ENCODE data around the gene ZNF557.

ZNF557 gene

GRCh38 chr19:7109678-7110289 is 40.3 kb downstream of the ZNF557 start:
- POLR2A ChIA-PET = interaction anchor here (1.0 kb wide), 1 partner anchor 10 kb away, joined by 4 read pairs; no protein-coding TSS in a partner anchor
- TF ChIP-seq ZNF354C (tag by site-specific recombination; IDR thresholded peaks at IDR 0.05; ENCODE audit: borderline replicate concordance, low read depth) (no peak), ZNF211 (tag by site-specific recombination; IDR thresholded peaks at IDR 0.05; ENCODE audit: low read depth) (no peak), ZNF664 (tag by site-specific recombination; IDR thresholded peaks at IDR 0.05) (peak; percentile 34; the same call in 1 of the 2 replicates)
- Histone ChIP-seq H3K4me3 (ENCODE audit: low read depth, low read length) (no peak overlapping the region), H3K27ac (ENCODE audit: extremely low read depth, low read depth, low read length) (no peak overlapping the region), H3K36me3 (ENCODE audit: control insufficient read depth in 2 of 2, insufficient read depth in 1 of 2, low read length in 2 of 2) (no peaks in the 10 kb centered on the region), H3K9me3 (ENCODE audit: control insufficient read depth, insufficient read depth, low read depth, low read length) (no peaks in the 10 kb centered on the region), H3K4me1 (ENCODE audit: control insufficient read depth, insufficient read depth, low read length) (no peaks in the 10 kb centered on the region)
- CTCF ChIA-PET = interaction anchor here (0.8 to 1.4 kb wide), 3 partner anchors 10 to 231 kb away, joined by 3 to 5 read pairs (median 3); no protein-coding TSS in a partner anchor

DNA sequence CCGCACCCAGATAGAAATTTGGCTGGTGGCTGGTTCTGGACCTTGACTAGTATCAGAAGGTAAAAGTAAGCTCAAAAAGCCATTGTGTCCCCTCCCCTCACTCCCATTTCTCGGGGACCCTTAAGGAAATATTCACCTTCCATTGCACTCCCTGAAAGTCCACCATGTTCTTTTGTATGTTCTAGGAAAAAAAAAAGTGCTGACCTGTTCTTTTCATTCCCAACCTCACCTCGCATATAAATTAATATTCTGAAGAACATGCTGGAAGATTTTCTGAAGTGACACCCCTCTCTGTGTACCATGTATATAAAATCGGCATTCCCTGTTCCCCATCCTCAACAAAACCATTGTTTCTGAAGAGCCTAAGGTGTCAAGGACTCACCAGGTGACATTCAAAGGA is 43.2 kb downstream of the ZNF557 start:
- CTCF ChIA-PET = interaction anchor here (1.2 to 1.5 kb wide), 3 partner anchors 10 to 242 kb away, joined by 3 to 5 read pairs (median 3); no protein-coding TSS in a partner anchor

DNA sequence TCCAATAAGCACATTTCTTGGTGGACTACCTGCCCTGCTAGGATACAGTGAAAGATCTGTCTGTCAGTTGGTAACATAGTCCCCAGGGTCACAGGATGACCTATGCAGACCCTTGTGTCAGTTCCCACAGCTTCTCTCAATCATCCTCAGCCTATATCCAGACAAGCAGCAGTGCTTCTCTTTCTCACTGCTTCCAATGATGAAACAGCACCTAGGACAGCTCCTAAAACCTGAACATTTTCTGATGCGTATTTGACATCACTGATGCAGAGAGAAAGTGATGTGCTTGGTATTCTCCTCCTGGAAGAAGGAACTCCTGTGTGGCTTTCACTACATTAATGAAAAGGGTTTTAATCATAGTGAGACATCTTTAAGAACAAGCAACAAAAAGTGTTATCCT is 43.7 kb downstream of the ZNF557 start:
- Histone ChIP-seq H3K4me1 (ENCODE audit: control insufficient read depth, insufficient read depth, low read length) (no peaks in the 10 kb centered on the region), H3K27ac (ENCODE audit: extremely low read depth, low read depth, low read length) (no peak overlapping the region), H3K9me3 (ENCODE audit: control insufficient read depth, insufficient read depth, low read depth, low read length) (no peaks in the 10 kb centered on the region), H3K36me3 (ENCODE audit: control insufficient read depth in 2 of 2, insufficient read depth in 1 of 2, low read length in 2 of 2) (peaks cover 0 to 22% of the 10 kb centered on the region in 2 experiments; a peak in 2 of 3 replicates), H3K4me3 (ENCODE audit: low read depth, low read length) (no peak overlapping the region)
- TF ChIP-seq, protein P1, sequence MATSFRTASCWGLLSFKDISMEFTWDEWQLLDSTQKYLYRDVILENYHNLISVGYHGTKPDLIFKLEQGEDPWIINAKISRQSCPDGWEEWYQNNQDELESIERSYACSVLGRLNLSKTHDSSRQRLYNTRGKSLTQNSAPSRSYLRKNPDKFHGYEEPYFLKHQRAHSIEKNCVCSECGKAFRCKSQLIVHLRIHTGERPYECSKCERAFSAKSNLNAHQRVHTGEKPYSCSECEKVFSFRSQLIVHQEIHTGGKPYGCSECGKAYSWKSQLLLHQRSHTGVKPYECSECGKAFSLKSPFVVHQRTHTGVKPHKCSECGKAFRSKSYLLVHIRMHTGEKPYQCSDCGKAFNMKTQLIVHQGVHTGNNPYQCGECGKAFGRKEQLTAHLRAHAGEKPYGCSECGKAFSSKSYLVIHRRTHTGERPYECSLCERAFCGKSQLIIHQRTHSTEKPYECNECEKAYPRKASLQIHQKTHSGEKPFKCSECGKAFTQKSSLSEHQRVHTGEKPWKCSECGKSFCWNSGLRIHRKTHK (tag by site-specific recombination; IDR thresholded peaks at IDR 0.05) = peak; percentile 88
- TF ChIP-seq, protein P2, sequence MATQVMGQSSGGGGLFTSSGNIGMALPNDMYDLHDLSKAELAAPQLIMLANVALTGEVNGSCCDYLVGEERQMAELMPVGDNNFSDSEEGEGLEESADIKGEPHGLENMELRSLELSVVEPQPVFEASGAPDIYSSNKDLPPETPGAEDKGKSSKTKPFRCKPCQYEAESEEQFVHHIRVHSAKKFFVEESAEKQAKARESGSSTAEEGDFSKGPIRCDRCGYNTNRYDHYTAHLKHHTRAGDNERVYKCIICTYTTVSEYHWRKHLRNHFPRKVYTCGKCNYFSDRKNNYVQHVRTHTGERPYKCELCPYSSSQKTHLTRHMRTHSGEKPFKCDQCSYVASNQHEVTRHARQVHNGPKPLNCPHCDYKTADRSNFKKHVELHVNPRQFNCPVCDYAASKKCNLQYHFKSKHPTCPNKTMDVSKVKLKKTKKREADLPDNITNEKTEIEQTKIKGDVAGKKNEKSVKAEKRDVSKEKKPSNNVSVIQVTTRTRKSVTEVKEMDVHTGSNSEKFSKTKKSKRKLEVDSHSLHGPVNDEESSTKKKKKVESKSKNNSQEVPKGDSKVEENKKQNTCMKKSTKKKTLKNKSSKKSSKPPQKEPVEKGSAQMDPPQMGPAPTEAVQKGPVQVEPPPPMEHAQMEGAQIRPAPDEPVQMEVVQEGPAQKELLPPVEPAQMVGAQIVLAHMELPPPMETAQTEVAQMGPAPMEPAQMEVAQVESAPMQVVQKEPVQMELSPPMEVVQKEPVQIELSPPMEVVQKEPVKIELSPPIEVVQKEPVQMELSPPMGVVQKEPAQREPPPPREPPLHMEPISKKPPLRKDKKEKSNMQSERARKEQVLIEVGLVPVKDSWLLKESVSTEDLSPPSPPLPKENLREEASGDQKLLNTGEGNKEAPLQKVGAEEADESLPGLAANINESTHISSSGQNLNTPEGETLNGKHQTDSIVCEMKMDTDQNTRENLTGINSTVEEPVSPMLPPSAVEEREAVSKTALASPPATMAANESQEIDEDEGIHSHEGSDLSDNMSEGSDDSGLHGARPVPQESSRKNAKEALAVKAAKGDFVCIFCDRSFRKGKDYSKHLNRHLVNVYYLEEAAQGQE (tag by site-specific recombination; IDR thresholded peaks at IDR 0.05) = peak; percentile 92
- no peak for TF ChIP-seq PRDM1 (tag by site-specific recombination; IDR thresholded peaks at IDR 0.05)
- no peak for TF ChIP-seq ZNF561 (tag by site-specific recombination; IDR thresholded peaks at IDR 0.05; ENCODE audit: borderline replicate concordance)
- TF ChIP-seq ZNF175 (tag by site-specific recombination; IDR thresholded peaks at IDR 0.05) = no peak
- TF ChIP-seq ZNF645 (tag by site-specific recombination; IDR thresholded peaks at IDR 0.05) = no peak
- no peak for TF ChIP-seq ZNF670 (tag by site-specific recombination; IDR thresholded peaks at IDR 0.05; ENCODE audit: low read depth)
- TF ChIP-seq ZNF747 (tag by site-specific recombination; IDR thresholded peaks at IDR 0.05) = no peak
- POLR2A ChIA-PET = no interaction called here
- CTCF ChIA-PET = interaction anchor here (1.2 to 1.4 kb wide), 2 partner anchors 11 to 14 kb away, joined by 3 to 5 read pairs; no protein-coding TSS in a partner anchor

More for the DNA sequence above, 43.2 kb downstream of the ZNF557 start:
- H3K36me3 ChIP-seq (ENCODE audit: control insufficient read depth in 2 of 2, insufficient read depth in 1 of 2, low read length in 2 of 2) = peaks cover 0 to 22% of the 10 kb centered on the region in 2 experiments; a peak in 1 of 3 replicates
- TF ChIP-seq ZNF155 (tag by site-specific recombination; IDR thresholded peaks at IDR 0.05) (no peak), SETDB1 (IDR thresholded peaks at IDR 0.05; ENCODE audit: insufficient read length, low read length) (peak; percentile 4)
- H3K9me3 ChIP-seq (ENCODE audit: control insufficient read depth, insufficient read depth, low read depth, low read length) = no peaks in the 10 kb centered on the region
- H3K27ac ChIP-seq (ENCODE audit: extremely low read depth, low read depth, low read length) = no peak overlapping the region
- no peaks in the 10 kb centered on the region for H3K4me1 ChIP-seq (ENCODE audit: control insufficient read depth, insufficient read depth, low read length)
- POLR2A ChIA-PET = no interaction called here
- H3K4me3 ChIP-seq (ENCODE audit: low read depth, low read length) = no peak overlapping the region

Measured in HEK293 (cell line).